Fibroblast of skin of abdomen (primary cell): ENCODE data around the gene MAPK11.

ENCODE experiments used
- DNase-seq: peaks from one replicate; pipeline ENCODE4 v3.0.0-alpha.2; 2013

The MAPK11 gene

GRCh38 chr22:50221410-50222300 lies 48.5 kb downstream of the MAPK11 start:
- no peak for DNase-seq

DNA sequence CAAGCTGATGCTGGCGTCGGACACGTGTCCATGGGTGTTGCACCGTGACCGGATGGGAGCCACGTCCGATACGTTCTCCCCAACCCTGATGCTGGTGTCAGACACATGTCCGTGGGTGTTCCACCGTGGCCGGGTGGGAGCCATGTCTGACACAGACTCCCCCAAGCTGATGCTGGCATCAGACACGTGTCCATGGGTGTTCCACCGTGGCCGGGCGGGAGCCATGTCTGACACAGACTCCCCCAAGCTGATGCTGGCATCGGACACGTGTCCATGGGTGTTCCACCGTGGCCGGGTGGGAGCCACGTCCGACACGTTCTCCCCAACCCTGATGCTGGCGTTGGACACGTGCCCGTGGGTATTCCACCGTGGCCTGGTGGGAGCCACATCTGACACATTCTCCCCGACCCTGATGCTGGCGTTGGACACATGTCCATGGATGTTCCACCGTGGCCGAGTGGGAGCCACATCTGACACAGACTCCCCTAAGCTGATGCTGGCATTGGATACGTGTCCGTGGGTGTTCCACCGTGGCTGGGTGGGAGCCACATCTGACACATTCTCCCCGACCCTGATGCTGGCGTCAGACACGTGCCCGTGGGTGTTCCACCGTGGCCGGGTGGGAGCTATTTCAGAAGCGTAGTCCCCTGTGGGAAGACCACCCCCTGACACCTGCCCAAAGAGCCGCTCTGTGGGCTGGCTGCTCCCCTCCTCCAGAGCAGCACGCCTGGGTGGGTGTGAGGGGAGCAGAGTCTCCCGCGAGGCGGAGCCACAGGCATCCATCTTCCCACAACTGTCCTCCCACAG lies 49.4 kb downstream of the MAPK11 start:
- no peak for DNase-seq

- DNase-seq: no peak
Measured at GRCh38 chr22:50219800-50220602, 50.2 kb downstream of the MAPK11 start.

DNA sequence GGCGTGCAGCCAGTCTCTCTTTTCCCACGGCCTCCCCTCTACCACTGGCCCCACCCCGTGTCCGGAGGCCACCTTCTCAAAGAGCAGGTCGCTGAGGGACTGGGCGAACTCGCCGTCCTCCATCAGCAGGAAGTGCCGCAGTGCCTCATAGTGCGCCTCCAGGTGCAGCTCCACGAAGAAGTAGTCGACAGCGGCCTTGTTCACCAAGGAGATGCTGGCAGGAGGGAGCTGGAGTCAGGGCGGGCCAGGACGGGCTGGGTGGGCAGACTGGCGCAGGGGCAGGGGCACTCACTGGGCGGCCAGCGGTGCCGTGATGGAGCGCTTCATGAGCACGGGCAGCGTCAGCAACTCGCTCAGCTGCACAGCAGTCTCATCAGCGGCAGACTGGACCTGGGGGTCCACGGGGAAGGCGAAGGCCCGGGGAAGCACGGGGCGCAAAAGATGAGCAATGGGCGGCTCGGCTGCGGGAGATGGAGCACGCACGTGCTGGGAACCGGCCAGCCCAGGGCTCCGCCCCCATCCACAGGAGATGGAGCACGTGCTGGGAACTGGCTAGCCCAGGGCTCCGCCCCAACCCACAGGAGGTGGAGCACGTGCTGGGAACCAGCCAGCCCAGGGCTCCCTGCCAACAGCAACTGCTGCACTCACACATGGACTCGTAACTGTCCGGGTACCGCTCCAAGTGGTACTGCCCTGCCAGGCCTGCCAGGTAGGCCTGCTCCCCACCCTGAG lies 51.0 kb downstream of the MAPK11 start:
- DNase-seq: peak; percentile 74

GRCh38 chr22:50218153-50218995 lies 51.8 kb downstream of the MAPK11 start:
- DNase-seq: no peak

GRCh38 chr22:50217543-50218152 lies 52.5 kb downstream of the MAPK11 start:
- DNase-seq: no peak

- no peak for DNase-seq
Measured at GRCh38 chr22:50216684-50217520, 53.3 kb downstream of the MAPK11 start.

- no peak for DNase-seq
Measured at GRCh38 chr22:50216055-50216683, 54.0 kb downstream of the MAPK11 start.

- DNase-seq: no peak
Measured at GRCh38 chr22:50215297-50216054, 54.7 kb downstream of the MAPK11 start.
